GM21717 (cell line): ENCODE data around the gene ZDHHC23.
A peak's percentile ranks its signal among the peaks of the same experiment; 100 is the strongest.

ENCODE experiments used
- ATAC-seq: cut with Tn5 transposase; IDR thresholded peaks from one replicate; pipeline ENCODE4 v1.9.1; 2021; ENCODE audit warnings: mild to moderate bottlenecking, moderate library complexity; ENCODE audit not compliant: unreplicated experiment

Gene ZDHHC23

GRCh38 chr3:113947372-113948014 is at the start of gene ZDHHC23:
Gene ZDHHC23 (plus strand): TSS chr3:113948013. CDS start chr3:113948803, 790 bp downstream.
- peak; percentile 77 for ATAC-seq

- ATAC-seq = no peak
These were observed 48.9 kb upstream of the ZDHHC23 start for GRCh38 chr3:113898892-113899291.

GRCh38 chr3:113906568-113907140 is 41.2 kb upstream of the ZDHHC23 start:
- no peak for ATAC-seq

GRCh38 chr3:113908133-113908532 is 39.7 kb upstream of the ZDHHC23 start:
- ATAC-seq = no peak

- ATAC-seq = no peak
These were observed 36.8 kb upstream of the ZDHHC23 start for GRCh38 chr3:113910966-113911365.

GRCh38 chr3:113912552-113913236 is 35.1 kb upstream of the ZDHHC23 start:
- peak; percentile 95 for ATAC-seq

GRCh38 chr3:113914646-113915045 is 33.2 kb upstream of the ZDHHC23 start:
- ATAC-seq = no peak

- ATAC-seq = no peak
These were observed 20.3 kb upstream of the ZDHHC23 start for GRCh38 chr3:113927556-113927955.

GRCh38 chr3:113946831-113947230 is 982 bp upstream of the ZDHHC23 start:
- ATAC-seq = no peak

- ATAC-seq = peak; percentile 42
These were observed 453 bp downstream of the ZDHHC23 start for GRCh38 chr3:113948015-113948917.

GRCh38 chr3:113952921-113953320 is 5.1 kb downstream of the ZDHHC23 start:
- no peak for ATAC-seq

GRCh38 chr3:113953677-113954076 is 5.9 kb downstream of the ZDHHC23 start:
- no peak for ATAC-seq

- ATAC-seq = no peak
These were observed 6.4 kb downstream of the ZDHHC23 start for GRCh38 chr3:113954091-113954685.

- no peak for ATAC-seq
These were observed 16.1 kb downstream of the ZDHHC23 start for GRCh38 chr3:113963879-113964278.

GRCh38 chr3:113966172-113966571 is 18.4 kb downstream of the ZDHHC23 start:
- ATAC-seq = no peak

- ATAC-seq = no peak
These were observed 21.2 kb downstream of the ZDHHC23 start for GRCh38 chr3:113968986-113969385.

- ATAC-seq = no peak
These were observed 30.0 kb downstream of the ZDHHC23 start for GRCh38 chr3:113977822-113978221.

GRCh38 chr3:113979916-113980315 is 32.1 kb downstream of the ZDHHC23 start:
- no peak for ATAC-seq

GRCh38 chr3:113981803-113982202 is 34.0 kb downstream of the ZDHHC23 start:
- ATAC-seq = no peak

- no peak for ATAC-seq
These were observed 35.7 kb downstream of the ZDHHC23 start for GRCh38 chr3:113983544-113983943.

GRCh38 chr3:113985541-113985940 is 37.7 kb downstream of the ZDHHC23 start:
- no peak for ATAC-seq
